OCI-LY7 (cell line): ENCODE results near the gene KCND3. TPM values are rescaled to one million over a fixed set of nuclear protein-coding genes. Genes with fewer than 3 reads are reported as not detected.

Source experiments
- BruUV-seq: library from RNA; stranded (reverse); fragments of 400-500 nt; replicated peaks from 2 replicates; lab custom pipeline; 2021; lab: Mats Ljungman, UMichigan
- CTCF ChIA-PET: fragments of 300-600 bp; sonication (Branson Sonifier 250); formaldehyde crosslinking; loops from one replicate; lab custom pipeline; 2022; ENCODE audit warnings: antibody characterized with exemption; ENCODE audit not compliant: unreplicated experiment; lab: Charles Lee
- POLR2A ChIA-PET: fragments of 300-600 bp; sonication (Branson Sonifier 250); formaldehyde crosslinking; loops from one replicate; lab custom pipeline; 2022; ENCODE audit warnings: antibody characterized with exemption; lab: Charles Lee
- DNase-seq: peaks from one replicate; pipeline ENCODE4 v3.0.0-alpha.2; 2015; ENCODE audit warnings: low spot score
- H2AFZ ChIP-seq: fragments of 200-600 bp; sonication (generic), shearing (Covaris generic); 2 replicates; pipeline ENCODE4 v1.6.1; 2014; ENCODE audit warnings: mild to moderate bottlenecking, antibody characterized with exemption, low read length, moderate library complexity
- H3K27ac ChIP-seq: fragments of 200-600 bp; sonication (generic); 2 replicates; pipeline ENCODE4 v1.5.1; 2014; ENCODE audit warnings: mixed run types, low read depth, mild to moderate bottlenecking, moderate library complexity, low read length, inconsistent platforms; ENCODE audit not compliant: poor library complexity, severe bottlenecking
- H3K36me3 ChIP-seq: fragments of 200-600 bp; sonication (generic); 2 replicates; pipeline ENCODE4 v1.6.1; 2014; ENCODE audit warnings: mild to moderate bottlenecking, antibody characterized with exemption, low read length, moderate library complexity, mixed read lengths; ENCODE audit not compliant: insufficient read depth
- H3K4me1 ChIP-seq: fragments of 200-600 bp; sonication (generic); 2 replicates; pipeline ENCODE4 v1.5.1; 2014; ENCODE audit warnings: mild to moderate bottlenecking, low read length; ENCODE audit not compliant: insufficient read depth, poor library complexity, severe bottlenecking
- H3K4me2 ChIP-seq: fragments of 200-600 bp; sonication (generic); 2 replicates; pipeline ENCODE4 v1.6.1; 2014; ENCODE audit warnings: mild to moderate bottlenecking, low read length
- H3K4me3 ChIP-seq: fragments of 200-600 bp; sonication (generic); 2 replicates; pipeline ENCODE4 v1.5.1; 2014; ENCODE audit warnings: mild to moderate bottlenecking, low read depth, low read length; ENCODE audit not compliant: poor library complexity, severe bottlenecking
- H3K79me2 ChIP-seq: fragments of 200-600 bp; sonication (generic); 2 replicates; pipeline ENCODE4 v1.6.1; 2016; ENCODE audit warnings: low read depth, mild to moderate bottlenecking, low read length, moderate library complexity, mixed read lengths; ENCODE audit not compliant: insufficient read depth
- H3K9me2 ChIP-seq: fragments of 200-600 bp; sonication (generic); 2 replicates; pipeline ENCODE4 v1.6.1; 2016; ENCODE audit warnings: mild to moderate bottlenecking, low read length, mixed read lengths; ENCODE audit not compliant: insufficient read depth
- H3K9me3 ChIP-seq: fragments of 200-600 bp; sonication (generic); 2 replicates; pipeline ENCODE4 v1.6.1; 2014; ENCODE audit warnings: mild to moderate bottlenecking, mixed run types, low read length, mixed read lengths
- H4K20me1 ChIP-seq: fragments of 200-600 bp; sonication (generic); 2 replicates; pipeline ENCODE4 v1.6.1; 2014; ENCODE audit warnings: mild to moderate bottlenecking, antibody characterized with exemption, low read length, moderate library complexity, mixed read lengths; ENCODE audit not compliant: insufficient read depth
- EZH2phosphoT487 ChIP-seq: fragments of 200-600 bp; sonication (generic); IDR thresholded peaks from 2 replicates; pipeline ENCODE4 v1.6.1; 2018; ENCODE audit warnings: low read depth, borderline replicate concordance, mild to moderate bottlenecking, mixed run types, antibody characterized with exemption, low read length, moderate library complexity, mixed read lengths
- intact Hi-C: fragments of 100-400 bp; cut with micrococcal nuclease; formaldehyde crosslinking; loops from one replicate; pipeline ENCODE4 v1.10.0; 2022; ENCODE audit not compliant: unreplicated experiment
- total RNA-seq, 2 experiments: library from RNA; depleted of rRNA in 1 of 2; stranded (reverse); fragments of >200 nt in 1 of 2; shearing (Covaris generic) in 1 of 2; gene quantifications; 2 replicates each; pipeline ENCODE4 v1.2.3, GENCODE V29; 2014 to 2022
- TF ChIP-seq, protein P1 (sequence below): fragments of 200-600 bp; sonication (generic); conservative IDR thresholded peaks from 2 replicates; pipeline ENCODE4 v1.5.1; 2014; ENCODE audit warnings: mild to moderate bottlenecking, antibody characterized with exemption, low read length, moderate library complexity, mixed read lengths

The KCND3 gene
- total RNA-seq, 2 experiments from 2014 or later: not detected

DNA sequence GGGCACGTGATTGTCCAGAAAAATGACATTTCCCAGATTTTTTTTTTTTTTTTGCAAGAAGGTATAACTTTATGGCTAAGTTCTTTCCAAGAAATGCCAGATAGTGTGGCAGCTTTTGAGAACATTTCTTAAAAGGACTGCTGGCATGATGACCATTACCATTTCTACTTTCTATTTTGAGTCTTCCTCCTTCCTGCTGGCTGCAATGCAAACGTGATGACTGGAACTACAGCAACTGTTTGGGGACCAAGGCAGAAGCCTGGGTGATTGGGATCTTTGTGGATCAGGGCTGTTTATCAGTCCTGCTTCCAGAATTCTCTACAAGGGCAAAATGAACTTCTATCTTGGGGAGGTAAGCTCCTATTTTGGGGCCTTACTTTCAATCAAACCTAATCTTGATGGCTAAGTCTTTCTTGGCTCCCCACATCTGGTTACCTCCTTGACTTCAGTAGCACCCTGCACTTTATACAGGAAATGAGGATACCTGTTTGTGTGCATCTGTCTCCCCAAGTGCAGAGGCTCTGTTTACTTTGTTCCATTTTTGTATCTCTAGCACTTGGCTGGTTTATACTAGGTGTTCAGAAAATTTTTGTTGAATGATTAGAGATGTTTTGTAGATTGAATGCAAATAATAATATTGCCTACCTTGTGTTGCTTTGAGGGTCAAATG lies 237.4 kb downstream of the KCND3 start:
- Histone ChIP-seq H4K20me1 (peaks cover 2% of the 10 kb centered on the region; the same call in 1 of the 2 replicates), H3K4me2 (peak overlapping the region; percentile 85), H2AFZ (peak overlapping the region; percentile 16; the same call in 1 of the 2 replicates), H3K9me2 (no peaks in the 10 kb centered on the region), H3K4me3 (peak overlapping the region; percentile 30), H3K79me2 (peaks cover 31% of the 10 kb centered on the region), H3K4me1 (peaks cover 68% of the 10 kb centered on the region), H3K36me3 (peaks cover 2% of the 10 kb centered on the region; the same call in 1 of the 2 replicates), H3K27ac (peak overlapping the region; percentile 81), H3K9me3 (no peaks in the 10 kb centered on the region)
- ChIA-PET CTCF (interaction anchor here (1.0 to 2.1 kb wide), 4 partner anchors 9 to 270 kb away, joined by 3 to 13 read pairs (median 5); partner anchors contain the start of gene INKA2), POLR2A (interaction anchor here (0.6 to 3.4 kb wide), 10 partner anchors 13 to 284 kb away, joined by 3 to 26 read pairs (median 4); partner anchors contain the start of genes INKA2 and RAP1A)
- DNase-seq: peak; percentile 73
- TF ChIP-seq EZH2phosphoT487: no peak
- no TSS peak for BruUV-seq
- intact Hi-C loops: loop anchor here (10.0 kb wide), 3 partner anchors 127 to 1117 kb away; no protein-coding TSS in a partner anchor

DNA sequence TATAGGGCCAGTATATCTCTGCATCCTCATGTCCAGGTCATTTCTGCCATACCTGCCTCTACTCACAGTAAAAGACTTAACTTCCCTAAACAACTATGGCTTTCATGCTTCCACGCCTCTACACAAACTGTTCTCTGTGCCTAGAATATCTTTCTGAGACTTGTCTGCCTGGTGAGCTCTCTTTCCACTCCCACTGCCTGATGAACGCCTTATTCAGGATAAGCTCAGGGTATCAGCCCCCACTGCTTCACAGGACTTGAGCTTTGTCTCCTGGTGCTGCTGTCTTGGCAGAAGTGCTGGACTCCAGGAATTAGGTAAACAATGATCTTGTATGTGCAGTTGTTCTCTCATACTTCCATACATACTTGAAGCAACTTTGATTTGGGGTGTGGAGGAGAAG lies 238.6 kb downstream of the KCND3 start:
- Histone ChIP-seq H3K79me2 (peaks cover 19% of the 10 kb centered on the region; the same call in 1 of the 2 replicates), H3K4me1 (peaks cover 68% of the 10 kb centered on the region), H3K4me2 (peak overlapping the region; percentile 85; the same call in 1 of the 2 replicates), H3K9me2 (no peaks in the 10 kb centered on the region), H3K4me3 (no peak overlapping the region), H3K9me3 (no peaks in the 10 kb centered on the region), H2AFZ (peak overlapping the region; percentile 26; the same call in 1 of the 2 replicates), H3K27ac (peak overlapping the region; percentile 81), H3K36me3 (no peaks in the 10 kb centered on the region), H4K20me1 (no peaks in the 10 kb centered on the region)
- no TSS peak for BruUV-seq
- POLR2A ChIA-PET: interaction anchor here (0.7 to 3.4 kb wide), 11 partner anchors 10 to 282 kb away, joined by 3 to 26 read pairs (median 4); partner anchors contain the start of genes ADORA3, INKA2 and TMIGD3
- DNase-seq: no peak
- TF ChIP-seq, protein P1, sequence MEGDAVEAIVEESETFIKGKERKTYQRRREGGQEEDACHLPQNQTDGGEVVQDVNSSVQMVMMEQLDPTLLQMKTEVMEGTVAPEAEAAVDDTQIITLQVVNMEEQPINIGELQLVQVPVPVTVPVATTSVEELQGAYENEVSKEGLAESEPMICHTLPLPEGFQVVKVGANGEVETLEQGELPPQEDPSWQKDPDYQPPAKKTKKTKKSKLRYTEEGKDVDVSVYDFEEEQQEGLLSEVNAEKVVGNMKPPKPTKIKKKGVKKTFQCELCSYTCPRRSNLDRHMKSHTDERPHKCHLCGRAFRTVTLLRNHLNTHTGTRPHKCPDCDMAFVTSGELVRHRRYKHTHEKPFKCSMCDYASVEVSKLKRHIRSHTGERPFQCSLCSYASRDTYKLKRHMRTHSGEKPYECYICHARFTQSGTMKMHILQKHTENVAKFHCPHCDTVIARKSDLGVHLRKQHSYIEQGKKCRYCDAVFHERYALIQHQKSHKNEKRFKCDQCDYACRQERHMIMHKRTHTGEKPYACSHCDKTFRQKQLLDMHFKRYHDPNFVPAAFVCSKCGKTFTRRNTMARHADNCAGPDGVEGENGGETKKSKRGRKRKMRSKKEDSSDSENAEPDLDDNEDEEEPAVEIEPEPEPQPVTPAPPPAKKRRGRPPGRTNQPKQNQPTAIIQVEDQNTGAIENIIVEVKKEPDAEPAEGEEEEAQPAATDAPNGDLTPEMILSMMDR: no peak
- TF ChIP-seq EZH2phosphoT487: no peak
- intact Hi-C loops: loop anchor here (10.0 kb wide), 3 partner anchors 126 to 1116 kb away; no protein-coding TSS in a partner anchor
- CTCF ChIA-PET: interaction anchor here (1.0 to 2.1 kb wide), 4 partner anchors 12 to 243 kb away, joined by 3 to 13 read pairs (median 4); partner anchors contain the start of gene INKA2

DNA sequence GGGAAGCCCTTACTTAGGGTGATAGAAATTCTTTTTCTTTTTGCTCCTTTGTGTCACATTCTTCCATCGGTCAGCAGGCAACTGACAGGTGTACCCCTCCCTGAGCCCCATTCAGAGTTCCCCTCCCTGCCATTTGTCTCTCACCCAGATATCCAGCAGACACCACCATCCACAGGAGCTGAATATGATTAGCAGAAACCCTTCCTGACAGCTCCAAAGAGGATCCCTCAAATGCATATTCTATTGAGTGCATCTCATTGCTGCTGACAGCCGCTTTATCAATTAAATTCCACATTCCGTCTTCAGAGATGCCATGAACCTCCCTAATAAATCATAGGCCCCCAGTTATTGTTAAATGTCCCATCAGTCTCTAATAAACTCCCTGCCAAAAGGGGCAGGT lies 239.8 kb downstream of the KCND3 start:
- Histone ChIP-seq H3K27ac (no peak overlapping the region), H3K9me3 (no peaks in the 10 kb centered on the region), H3K4me3 (no peak overlapping the region), H3K4me1 (peaks cover 67% of the 10 kb centered on the region), H2AFZ (no peak overlapping the region), H3K79me2 (peaks cover 12% of the 10 kb centered on the region; the same call in 1 of the 2 replicates), H3K9me2 (no peaks in the 10 kb centered on the region), H4K20me1 (no peaks in the 10 kb centered on the region), H3K36me3 (no peaks in the 10 kb centered on the region), H3K4me2 (no peak overlapping the region)
- intact Hi-C loops: loop anchor here (10.0 kb wide), 3 partner anchors 125 to 1115 kb away; no protein-coding TSS in a partner anchor
- ChIA-PET CTCF (interaction anchor here (1.4 kb wide), 1 partner anchor 242 kb away, joined by 5 read pairs; no protein-coding TSS in a partner anchor), POLR2A (interaction anchor here (0.6 to 1.4 kb wide), 3 partner anchors 11 to 281 kb away, joined by 4 to 6 read pairs (median 4); partner anchors contain the start of gene INKA2)
- TF ChIP-seq EZH2phosphoT487: no peak
- no TSS peak for BruUV-seq
- no peak for DNase-seq
